HepG2 (cell line): ENCODE measurements around the gene AARSD1. TPM values are rescaled to one million over a fixed set of nuclear protein-coding genes. Genes with fewer than 3 reads are reported as not detected.

Source experiments
- FOSL1 ChIP-seq: sonication (generic); formaldehyde crosslinking; IDR thresholded peaks from 2 replicates; pipeline ENCODE4 v1.9.0; 2021; ENCODE audit warnings: missing genetic modification reagents, borderline replicate concordance
- GATA4 ChIP-seq: sonication (generic); IDR thresholded peaks from 2 replicates; pipeline ENCODE4 v1.6.1; 2016; ENCODE audit warnings: antibody characterized with exemption, low read depth, borderline replicate concordance
- IRF2 ChIP-seq: IDR thresholded peaks from 2 replicates; pipeline ENCODE4 v1.6.1; 2018; ENCODE audit warnings: missing genetic modification reagents, missing compliant biosample characterization
- KDM2A ChIP-seq: sonication (generic); formaldehyde crosslinking; IDR thresholded peaks from 2 replicates; pipeline ENCODE4 v1.4.0; 2020; ENCODE audit warnings: low read depth, missing genetic modification reagents, borderline replicate concordance
- PCBP2 ChIP-seq: fragments of 200-400 bp; formaldehyde crosslinking; optimal IDR thresholded peaks from 2 replicates; pipeline ENCODE3; 2018; ENCODE audit warnings: low read length, low read depth; ENCODE audit not compliant: poor library complexity, severe bottlenecking
- PITX1 ChIP-seq: sonication (generic); formaldehyde crosslinking; IDR thresholded peaks from 2 replicates; pipeline ENCODE4 v1.5.1; 2020; ENCODE audit warnings: mild to moderate bottlenecking, missing genetic modification reagents
- RBM39 ChIP-seq: fragments of 200-400 bp; formaldehyde crosslinking; IDR thresholded peaks from one replicate; pipeline ENCODE4 v1.6.1; 2018; ENCODE audit warnings: antibody characterized with exemption, mild to moderate bottlenecking, low read depth, low read length; ENCODE audit not compliant: poor library complexity, severe bottlenecking
- RELA ChIP-seq: sonication (generic); formaldehyde crosslinking; IDR thresholded peaks from 2 replicates; pipeline ENCODE4 v1.4.0; 2020; ENCODE audit warnings: missing genetic modification reagents
- SMARCC2 ChIP-seq: fragments of 450-650 bp; IDR thresholded peaks from 2 replicates; pipeline ENCODE4 v1.6.1; 2017; ENCODE audit warnings: antibody characterized with exemption, mild to moderate bottlenecking
- SRSF1 ChIP-seq: fragments of 200-400 bp; formaldehyde crosslinking; optimal IDR thresholded peaks from 2 replicates; pipeline ENCODE3; 2017; ENCODE audit warnings: mild to moderate bottlenecking, low read depth, low read length, moderate library complexity
- TEF ChIP-seq: sonication (generic); formaldehyde crosslinking; IDR thresholded peaks from 2 replicates; pipeline ENCODE4 v1.5.0; 2020; ENCODE audit warnings: missing genetic modification reagents
- TIGD3 ChIP-seq: sonication (generic); formaldehyde crosslinking; IDR thresholded peaks from 2 replicates; pipeline ENCODE4 v1.5.1; 2020; ENCODE audit warnings: mild to moderate bottlenecking, missing genetic modification reagents, borderline replicate concordance
- ZBED4 ChIP-seq: sonication (generic); formaldehyde crosslinking; IDR thresholded peaks from 2 replicates; pipeline ENCODE4 v1.4.0; 2020; ENCODE audit warnings: missing genetic modification reagents, borderline replicate concordance
- ZEB1 ChIP-seq: IDR thresholded peaks from 2 replicates; pipeline ENCODE4 v1.6.1; 2012; ENCODE audit warnings: mild to moderate bottlenecking, low read depth, inconsistent platforms; ENCODE audit not compliant: insufficient replicate concordance
- ZMYM3 ChIP-seq: sonication (generic); formaldehyde crosslinking; IDR thresholded peaks from 2 replicates; pipeline ENCODE4 v1.5.1; 2020; ENCODE audit warnings: mild to moderate bottlenecking, missing genetic modification reagents
- ZNF33A ChIP-seq: sonication (generic); formaldehyde crosslinking; IDR thresholded peaks from 2 replicates; pipeline ENCODE4 v1.5.1; 2020; ENCODE audit warnings: missing genetic modification reagents, mild to moderate bottlenecking, moderate library complexity, borderline replicate concordance
- ZNF343 ChIP-seq: sonication (generic); formaldehyde crosslinking; IDR thresholded peaks from 2 replicates; pipeline ENCODE4 v1.4.0; 2020; ENCODE audit warnings: mild to moderate bottlenecking, missing genetic modification reagents
- ZNF552 ChIP-seq: sonication (generic); formaldehyde crosslinking; IDR thresholded peaks from 2 replicates; pipeline ENCODE4 v1.9.0; 2022; ENCODE audit warnings: missing genetic modification reagents, mild to moderate bottlenecking, borderline replicate concordance
- ZNF792 ChIP-seq: IDR thresholded peaks from 2 replicates; pipeline ENCODE4 v1.6.1; 2016
- ZNF841 ChIP-seq: sonication (generic); formaldehyde crosslinking; IDR thresholded peaks from 2 replicates; pipeline ENCODE4 v1.8.1; 2023; ENCODE audit warnings: missing genetic modification reagents, borderline replicate concordance
- ZSCAN9 ChIP-seq: IDR thresholded peaks from 2 replicates; pipeline ENCODE4 v1.6.1; 2016; ENCODE audit warnings: borderline replicate concordance
- polyA plus RNA-seq, 8 experiments: library from polyadenylated mRNA; depleted of rRNA in 3 of 8; stranded (reverse) in 7 of 8; unstranded in 1 of 8; fragments of >200 nt; fragmentation: Illumina TruSeq in 4 of 8; extraction: Trizol in 4 of 8; gene quantifications; 2 replicates each; pipeline versions ENCODE4 v1.2.1 to v1.2.3, GENCODE V29; 2011 to 2016; ENCODE audit warnings: low read depth in 4 of 8, missing spikeins in 1 of 8, mixed read lengths in 1 of 8; ENCODE audit not compliant: insufficient read depth in 1 of 8
- total RNA-seq, 5 experiments: library from RNA; depleted of rRNA; stranded (reverse); fragments of >200 nt; fragmentation: Illumina TruSeq; extraction: Trizol; gene quantifications; 2 replicates each; pipeline ENCODE4 v1.2.3, GENCODE V29; 2016; ENCODE audit warnings: low read depth in 1 of 5

AARSD1 gene
- total and polyA plus RNA-seq, 2 of the 13 experiments (the other 11 are each of a cell fraction or from before 2014, with no cell fraction given), result 24.7 to 29.3 TPM

- TF ChIP-seq ZNF343 (CRISPR knock-in tag), result peak; percentile 89
- TF ChIP-seq RBM39, result peak; percentile 98
- peak; percentile 100 for TF ChIP-seq IRF2 (CRISPR knock-in tag)
- no peak for TF ChIP-seq SMARCC2
- peak; percentile 93 for TF ChIP-seq PITX1 (CRISPR knock-in tag)
- peak; percentile 86 for TF ChIP-seq ZMYM3
- peak; percentile 91; the same call in 1 of the 2 replicates for TF ChIP-seq ZNF33A (CRISPR knock-in tag)
- TF ChIP-seq ZNF552, result peak; percentile 74; the same call in 1 of the 2 replicates
- no peak for TF ChIP-seq FOSL1 (CRISPR knock-in tag)
- peak; percentile 96 for TF ChIP-seq SRSF1
- peak; percentile 29; the same call in 1 of the 2 replicates for TF ChIP-seq GATA4
- peak; percentile 98 for TF ChIP-seq ZSCAN9 (CRISPR knock-in tag)
- TF ChIP-seq RELA, result peak; percentile 31; the same call in 1 of the 2 replicates
- peak; percentile 60 for TF ChIP-seq ZEB1
- no peak for TF ChIP-seq ZNF841 (CRISPR knock-in tag)
- TF ChIP-seq ZNF792 (CRISPR knock-in tag), result peak; percentile 99
- TF ChIP-seq TEF (CRISPR knock-in tag), result no peak
- TF ChIP-seq KDM2A (CRISPR knock-in tag), result peak; percentile 99
- peak; percentile 75 for TF ChIP-seq ZBED4
- no peak for TF ChIP-seq PCBP2
- peak; percentile 95 for TF ChIP-seq TIGD3
These were observed 34.0 kb upstream of the AARSD1 start, which contains the start of gene RPL27 (continued) for GRCh38 chr17:42997984-42998938.
